Activated naive CD8-positive, alpha-beta T cell treated with anti-CD3 and anti-CD28 coated beads, Interleukin-2, amount 50 U/mL, for 16 hours (primary cell): ENCODE results near the gene DNAJB1.

Source experiments
- DNase-seq: peaks from one replicate; pipeline ENCODE4 v3.0.0-alpha.2; 2020; ENCODE audit warnings: low read depth, low spot score

Gene DNAJB1

GRCh38 chr19:14496029-14496833 lies 22.0 kb downstream of the DNAJB1 start, which contains the start of gene GIPC1:
TSS of gene GIPC1 (minus strand) at chr19:14496127. CDS start at chr19:14482976, 13,151 bp downstream.
- peak; percentile 52 for DNase-seq

GRCh38 chr19:14495672-14496028 lies 22.5 kb downstream of the DNAJB1 start:
- no peak for DNase-seq

GRCh38 chr19:14494910-14495671 lies 23.1 kb downstream of the DNAJB1 start:
- DNase-seq, result no peak

GRCh38 chr19:14494411-14494810 lies 23.8 kb downstream of the DNAJB1 start:
- DNase-seq, result no peak

GRCh38 chr19:14492756-14493337 lies 25.4 kb downstream of the DNAJB1 start:
- DNase-seq, result no peak

GRCh38 chr19:14487370-14488125 lies 30.6 kb downstream of the DNAJB1 start:
- no peak for DNase-seq

GRCh38 chr19:14482172-14482941 lies 35.8 kb downstream of the DNAJB1 start:
- DNase-seq, result no peak

- DNase-seq, result no peak
Observed at GRCh38 chr19:14480700-14481079, 37.5 kb downstream of the DNAJB1 start.

GRCh38 chr19:14479975-14480699 lies 38.1 kb downstream of the DNAJB1 start:
- DNase-seq, result peak; percentile 46

- DNase-seq, result no peak
Observed at GRCh38 chr19:14479309-14479974, 38.8 kb downstream of the DNAJB1 start.

GRCh38 chr19:14478113-14478545 lies 40.1 kb downstream of the DNAJB1 start:
- DNase-seq, result no peak

GRCh38 chr19:14477418-14478112 lies 40.6 kb downstream of the DNAJB1 start:
- no peak for DNase-seq

- DNase-seq, result no peak
Observed at GRCh38 chr19:14476673-14477401, 41.4 kb downstream of the DNAJB1 start.

GRCh38 chr19:14476327-14476672 lies 41.9 kb downstream of the DNAJB1 start:
- no peak for DNase-seq

- DNase-seq, result no peak
Observed at GRCh38 chr19:14475251-14476073, 42.7 kb downstream of the DNAJB1 start, which contains the start of gene PTGER1. TSS of gene PTGER1 (minus strand) at chr19:14475354. CDS start at chr19:14474320, 1,034 bp downstream.

GRCh38 chr19:14474827-14475226 lies 43.4 kb downstream of the DNAJB1 start:
- no peak for DNase-seq

- DNase-seq, result no peak
Observed at GRCh38 chr19:14473978-14474578, 44.1 kb downstream of the DNAJB1 start.
